HG03196 (cell line): Measurements from ENCODE around the gene VAV1.
"Not testable (repeated sequence)": the region's sequence is repeated elsewhere in the genome, so short reads cannot be mapped to it uniquely, and the experiment has no call there.

ENCODE experiments used
- ATAC-seq: cut with Tn5 transposase; IDR thresholded peaks from one replicate; pipeline ENCODE4 v1.9.1; 2021; ENCODE audit not compliant: unreplicated experiment

Gene VAV1

GRCh38 chr19:6811906-6812305 is 39.4 kb downstream of the VAV1 start:
- ATAC-seq, result no peak

- no peak for ATAC-seq
Observed at GRCh38 chr19:6812612-6813011, 40.1 kb downstream of the VAV1 start.

DNA sequence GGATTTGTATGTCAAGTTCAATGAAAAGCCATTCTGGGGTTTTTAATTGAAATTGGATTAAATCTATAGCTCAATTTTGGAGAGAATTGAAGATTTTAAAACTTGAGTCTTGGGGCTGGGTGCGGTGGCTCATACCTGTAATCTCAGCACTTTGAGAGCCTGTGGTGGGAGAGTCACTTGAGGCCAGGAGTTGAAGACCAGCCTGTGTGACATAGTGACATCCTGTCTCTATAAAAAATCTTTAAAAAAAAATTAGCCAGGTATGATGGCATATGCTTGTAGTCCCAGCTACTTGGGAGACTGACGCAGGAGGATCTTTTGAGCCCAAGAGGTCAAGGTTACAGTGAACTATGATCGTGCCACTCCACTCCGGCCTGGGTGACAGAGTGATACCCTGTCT is 41.2 kb downstream of the VAV1 start:
- no peak for ATAC-seq

DNA sequence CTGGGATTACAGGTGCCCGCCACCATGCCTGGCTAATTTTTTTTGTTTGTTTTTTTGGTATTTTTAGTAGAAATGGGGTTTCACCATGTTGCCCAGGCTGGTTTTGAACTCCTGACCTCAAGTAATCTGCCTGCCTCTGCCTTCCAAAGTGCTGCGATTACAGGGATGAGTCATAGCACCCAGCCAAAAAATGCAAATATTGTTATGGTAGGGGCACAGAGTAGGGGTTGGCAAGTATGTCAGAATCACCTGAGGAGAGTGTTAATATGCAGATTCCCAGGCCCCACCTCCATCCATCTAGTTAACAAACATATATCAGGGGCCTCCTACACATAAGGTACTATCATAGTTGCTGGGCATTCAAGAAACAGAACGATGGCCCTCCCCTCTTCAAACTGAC is 44.7 kb downstream of the VAV1 start:
- ATAC-seq, result no peak

DNA sequence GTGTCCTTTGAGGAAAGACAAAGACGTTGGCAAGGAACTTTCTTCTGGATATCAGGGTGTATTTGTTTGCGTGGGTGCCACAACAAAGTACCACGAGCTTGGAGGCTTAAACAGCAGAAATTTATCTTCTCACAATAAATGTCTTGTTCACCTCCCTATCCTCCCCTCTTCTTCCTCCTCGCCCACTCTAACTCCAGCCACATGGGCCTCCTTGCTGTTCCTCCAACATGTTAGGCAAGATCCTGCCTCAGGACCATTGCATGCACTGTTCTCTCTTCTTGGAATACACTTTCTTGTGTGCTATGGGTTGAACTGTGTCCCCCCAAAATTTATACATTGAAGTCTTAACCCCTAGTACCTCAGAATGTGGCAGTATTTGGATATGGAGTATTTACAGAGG is 45.7 kb downstream of the VAV1 start:
- ATAC-seq, result no peak

DNA sequence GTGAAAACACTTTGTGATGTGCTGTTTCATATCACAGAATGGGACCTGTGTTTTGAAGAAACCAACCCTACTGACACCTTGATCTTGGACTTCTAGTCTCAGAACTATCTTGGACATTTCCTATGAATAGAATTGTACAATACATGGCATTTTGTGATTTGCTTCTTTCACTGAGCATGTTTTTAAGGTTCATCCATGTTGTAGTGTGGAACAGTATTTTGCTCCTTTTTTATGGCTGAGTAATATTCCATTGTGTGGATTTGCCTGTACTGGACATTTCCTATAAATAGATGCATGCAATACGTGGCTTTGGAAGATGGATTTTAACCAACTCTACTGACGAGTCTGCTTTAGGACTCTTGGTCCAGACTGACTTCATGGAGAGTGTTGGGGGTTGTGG is 46.8 kb downstream of the VAV1 start:
- ATAC-seq, result no peak

GRCh38 chr19:6820237-6820636 is 47.7 kb downstream of the VAV1 start:
- ATAC-seq, result no peak

- no peak for ATAC-seq
Observed at GRCh38 chr19:6821639-6822310, 49.3 kb downstream of the VAV1 start.

DNA sequence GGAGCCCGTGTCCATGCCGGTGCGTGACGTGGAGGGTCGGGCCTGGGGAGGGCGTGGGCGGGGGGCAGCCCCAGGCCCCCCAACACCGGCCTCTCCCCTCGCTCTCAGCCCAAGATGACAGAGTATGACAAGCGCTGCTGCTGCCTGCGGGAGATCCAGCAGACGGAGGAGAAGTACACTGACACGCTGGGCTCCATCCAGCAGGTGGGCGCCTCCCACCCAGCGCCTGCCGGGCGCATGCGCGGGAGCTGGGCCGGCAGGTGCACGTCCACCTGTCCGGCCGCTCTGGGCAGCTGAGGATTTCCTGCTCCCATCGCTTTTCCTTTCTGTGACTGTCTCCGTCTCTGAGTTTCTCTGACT is 49.8 kb downstream of the VAV1 start:
- no peak for ATAC-seq

- no peak for ATAC-seq
Observed at GRCh38 chr19:6825076-6825774, 52.7 kb downstream of the VAV1 start.

GRCh38 chr19:6826281-6826920 is 53.9 kb downstream of the VAV1 start:
- ATAC-seq, result no peak

DNA sequence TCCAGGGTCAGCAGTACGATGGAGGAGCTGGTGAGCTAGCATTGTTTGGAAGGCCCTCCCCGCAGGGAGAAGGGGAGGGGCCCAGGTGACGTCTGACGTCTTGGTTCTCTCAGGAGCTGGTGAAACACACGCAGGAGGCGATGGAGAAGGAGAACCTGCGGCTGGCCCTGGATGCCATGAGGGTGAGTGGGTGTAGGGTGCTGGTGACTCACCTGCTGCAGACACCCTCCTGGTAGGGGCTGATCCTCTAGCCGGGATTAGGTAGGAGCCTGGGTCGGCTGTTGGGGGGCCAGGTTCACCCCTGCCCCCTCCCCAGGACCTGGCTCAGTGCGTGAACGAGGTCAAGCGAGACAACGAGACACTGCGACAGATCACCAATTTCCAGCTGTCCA is 55.8 kb downstream of the VAV1 start:
- no peak for ATAC-seq

- ATAC-seq, result no peak
Observed at GRCh38 chr19:6828698-6829633, 56.5 kb downstream of the VAV1 start.

DNA sequence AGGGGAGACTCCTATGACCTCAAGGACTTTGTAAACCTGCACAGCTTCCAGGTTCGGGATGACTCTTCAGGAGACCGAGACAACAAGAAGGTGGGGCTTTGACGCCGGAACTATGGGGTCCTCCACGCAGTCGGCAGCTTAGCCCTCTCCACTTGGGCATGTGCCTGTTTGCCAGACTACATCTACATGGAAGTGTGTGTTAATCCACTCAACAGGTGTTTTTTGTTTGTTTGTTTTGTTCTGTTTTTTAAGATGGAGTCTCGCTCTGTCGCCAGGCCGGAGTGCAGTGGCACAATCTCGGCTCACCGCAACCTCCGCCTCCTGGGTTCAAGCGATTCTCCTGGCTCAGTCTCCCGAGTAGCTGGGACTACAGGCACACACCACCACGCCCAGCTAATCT is 57.3 kb downstream of the VAV1 start:
- ATAC-seq, result not testable (repeated sequence)

DNA sequence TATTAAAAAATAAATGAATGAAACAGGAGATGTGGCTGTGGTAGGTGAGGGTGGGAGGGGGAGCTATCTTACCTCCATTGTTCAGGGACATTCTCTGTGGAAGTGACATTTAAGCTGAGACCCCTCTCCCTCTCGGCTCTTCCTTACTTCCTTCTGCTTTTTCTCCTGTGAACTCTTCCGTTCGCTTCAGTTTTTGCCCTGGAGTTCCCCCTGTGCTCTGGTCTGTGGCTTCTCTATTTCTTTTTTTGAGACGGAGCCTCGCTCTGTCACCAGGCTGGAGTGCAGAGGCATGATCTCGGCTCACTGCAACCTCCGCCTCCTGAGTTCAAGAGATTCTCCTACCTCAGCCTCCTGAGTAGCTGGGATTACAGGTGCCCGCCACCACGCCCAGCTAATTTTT is 58.6 kb downstream of the VAV1 start:
- ATAC-seq, result not testable (repeated sequence)

DNA sequence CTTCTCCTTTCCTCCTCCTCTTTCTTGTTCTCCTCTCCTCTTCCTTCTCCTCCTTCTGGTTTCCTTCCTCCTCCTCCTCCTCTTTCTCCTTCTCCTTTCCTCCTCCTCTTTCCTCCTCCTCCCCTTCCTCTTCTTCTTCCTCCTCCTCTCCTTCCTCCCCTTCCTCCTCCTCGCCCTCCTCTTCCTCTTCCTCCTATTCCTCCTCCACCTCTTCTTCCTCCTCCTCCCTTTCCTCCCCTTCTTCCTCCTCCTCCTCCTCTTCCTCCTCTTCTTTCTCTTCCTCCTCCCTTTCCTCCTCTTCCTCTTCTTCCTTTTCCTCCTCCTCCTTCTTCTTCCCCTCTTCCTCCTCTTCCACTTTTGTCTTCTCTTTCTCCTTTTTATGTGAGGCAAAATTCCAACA is 59.9 kb downstream of the VAV1 start:
- ATAC-seq, result no peak

DNA sequence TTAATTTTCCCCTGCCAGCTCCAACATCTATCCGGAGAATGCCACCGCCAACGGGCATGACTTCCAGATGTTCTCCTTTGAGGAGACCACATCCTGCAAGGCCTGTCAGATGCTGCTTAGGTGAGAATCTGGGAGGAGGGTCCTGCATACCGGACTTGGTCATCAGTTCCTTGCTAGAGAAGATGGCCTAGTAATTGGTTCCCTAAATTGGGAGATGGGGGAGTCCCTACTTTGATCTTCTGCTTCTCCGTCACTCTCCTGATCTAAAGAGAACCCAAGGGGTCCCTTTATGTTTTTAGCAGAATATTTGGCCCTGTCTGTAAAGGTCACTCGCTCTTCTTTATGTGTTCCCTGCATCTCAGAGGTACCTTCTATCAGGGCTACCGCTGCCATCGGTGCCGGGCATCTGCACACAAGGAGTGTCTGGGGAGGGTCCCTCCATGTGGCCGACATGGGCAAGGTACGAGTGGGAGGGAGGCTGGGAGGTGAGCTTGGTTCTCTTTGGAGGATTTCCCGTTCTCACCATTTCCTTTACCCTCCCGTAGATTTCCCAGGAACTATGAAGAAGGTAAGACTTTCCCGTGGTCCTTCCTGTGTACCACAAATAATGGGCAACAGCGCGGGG is 60.8 kb downstream of the VAV1 start:
- ATAC-seq, result no peak

- no peak for ATAC-seq
Observed at GRCh38 chr19:6834433-6834832, 61.9 kb downstream of the VAV1 start.

GRCh38 chr19:6835501-6835900 is 63.0 kb downstream of the VAV1 start:
- no peak for ATAC-seq

GRCh38 chr19:6837525-6837924 is 65.0 kb downstream of the VAV1 start:
- no peak for ATAC-seq

- no peak for ATAC-seq
Observed at GRCh38 chr19:6838062-6838655, 65.7 kb downstream of the VAV1 start.
